ENCODE data around the gene FXYD6. TPM values are rescaled to one million over a fixed set of nuclear protein-coding genes. Genes with fewer than 3 reads are reported as not detected.
A peak's percentile ranks its signal among the peaks of the same experiment; 100 is the strongest.

Gene FXYD6
- total RNA-seq, 4 donors from 2014 or later, result 4.8 to 15.9 (median 9.5) TPM

- no peak for DNase-seq (ENCODE audit: low spot score in 2 of 2)
- no peaks in the 10 kb centered on the region for H3K27me3 ChIP-seq
- WGBS, result 91% methylated on average over 6 of the region's 6 CpGs
Observed at GRCh38 chr11:117849781-117850414, 26.6 kb downstream of the FXYD6 start.

GRCh38 chr11:117843666-117844484, 32.6 kb downstream of the FXYD6 start:
- 24% methylated on average over 9 of the region's 9 CpGs for WGBS
- H3K4me1 ChIP-seq, result peaks cover 4% of the 10 kb centered on the region
- no peak overlapping the region for H3K4me3 ChIP-seq
- H3K9me3 ChIP-seq, result no peaks in the 10 kb centered on the region
- TF ChIP-seq, protein P1, sequence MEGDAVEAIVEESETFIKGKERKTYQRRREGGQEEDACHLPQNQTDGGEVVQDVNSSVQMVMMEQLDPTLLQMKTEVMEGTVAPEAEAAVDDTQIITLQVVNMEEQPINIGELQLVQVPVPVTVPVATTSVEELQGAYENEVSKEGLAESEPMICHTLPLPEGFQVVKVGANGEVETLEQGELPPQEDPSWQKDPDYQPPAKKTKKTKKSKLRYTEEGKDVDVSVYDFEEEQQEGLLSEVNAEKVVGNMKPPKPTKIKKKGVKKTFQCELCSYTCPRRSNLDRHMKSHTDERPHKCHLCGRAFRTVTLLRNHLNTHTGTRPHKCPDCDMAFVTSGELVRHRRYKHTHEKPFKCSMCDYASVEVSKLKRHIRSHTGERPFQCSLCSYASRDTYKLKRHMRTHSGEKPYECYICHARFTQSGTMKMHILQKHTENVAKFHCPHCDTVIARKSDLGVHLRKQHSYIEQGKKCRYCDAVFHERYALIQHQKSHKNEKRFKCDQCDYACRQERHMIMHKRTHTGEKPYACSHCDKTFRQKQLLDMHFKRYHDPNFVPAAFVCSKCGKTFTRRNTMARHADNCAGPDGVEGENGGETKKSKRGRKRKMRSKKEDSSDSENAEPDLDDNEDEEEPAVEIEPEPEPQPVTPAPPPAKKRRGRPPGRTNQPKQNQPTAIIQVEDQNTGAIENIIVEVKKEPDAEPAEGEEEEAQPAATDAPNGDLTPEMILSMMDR (IDR thresholded peaks at IDR 0.05), result peak; percentile 96 to 98
- TF ChIP-seq POLR2AphosphoS5 (IDR thresholded peaks at IDR 0.05), result no peak
- no peak overlapping the region for H3K27ac ChIP-seq
- no peaks in the 10 kb centered on the region for H3K36me3 ChIP-seq
- DNase-seq (ENCODE audit: low spot score in 2 of 2), result peak; percentile 84 to 91
- H3K27me3 ChIP-seq, result no peaks in the 10 kb centered on the region

More at GRCh38 chr11:117849781-117850414, 26.6 kb downstream of the FXYD6 start:
- Histone ChIP-seq H3K9me3 (peaks cover 12% of the 10 kb centered on the region), H3K36me3 (no peaks in the 10 kb centered on the region), H3K4me1 (no peaks in the 10 kb centered on the region), H3K27ac (no peak overlapping the region), H3K4me3 (no peak overlapping the region)
- no peak for TF ChIP-seq EP300 (IDR thresholded peaks at IDR 0.05)
- TF ChIP-seq, protein P1 (IDR thresholded peaks at IDR 0.05), result no peak

DNA sequence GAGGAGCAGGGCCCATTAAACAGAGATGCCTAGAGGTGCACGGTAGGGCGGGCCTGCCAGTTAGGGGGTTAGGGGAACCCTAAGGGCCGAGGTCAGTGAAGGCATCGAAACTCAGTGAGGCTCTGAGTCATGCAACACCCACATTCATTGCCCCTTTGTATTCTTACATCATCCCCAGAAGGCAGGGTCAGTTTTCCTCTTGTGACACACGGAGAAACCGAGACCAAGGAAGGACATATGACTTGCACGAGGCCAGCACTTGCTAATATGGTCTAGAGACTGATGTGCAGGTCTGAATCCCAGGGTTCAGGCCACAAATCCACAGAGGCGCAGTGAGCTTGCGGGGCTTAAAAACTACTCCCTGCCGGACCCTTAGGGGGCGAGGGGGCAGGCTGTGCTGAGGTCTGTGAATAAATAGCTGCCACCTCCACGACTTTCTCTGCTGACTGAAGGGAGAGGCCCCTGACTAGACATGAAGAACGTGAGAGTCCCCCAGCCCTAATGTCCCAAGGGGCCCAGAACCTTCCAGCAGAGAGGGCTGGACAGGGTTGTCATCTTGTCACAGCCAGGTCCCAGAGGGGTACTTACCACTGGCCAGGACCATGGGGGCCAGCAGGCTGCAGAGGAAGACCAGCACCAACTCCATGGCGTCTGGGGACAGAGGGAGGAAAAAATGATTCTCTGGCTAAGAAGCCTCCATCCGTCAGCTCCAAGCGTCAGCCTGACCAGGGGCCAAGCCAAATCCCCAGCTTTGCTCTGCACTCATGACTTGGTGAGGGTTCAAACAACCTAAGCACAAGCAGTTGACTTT, 34.1 kb downstream of the FXYD6 start:
- 90% methylated on average over 14 of the region's 16 CpGs for WGBS
- Histone ChIP-seq H3K36me3 (no peaks in the 10 kb centered on the region), H3K4me1 (peaks cover 4% of the 10 kb centered on the region), H3K27ac (no peak overlapping the region), H3K9me3 (no peaks in the 10 kb centered on the region), H3K4me3 (no peak overlapping the region), H3K27me3 (no peaks in the 10 kb centered on the region)
- DNase-seq (ENCODE audit: low spot score in 2 of 2), result peak; percentile 61 to 69
- TF ChIP-seq POLR2AphosphoS5 (IDR thresholded peaks at IDR 0.05) (no peak), EP300 (IDR thresholded peaks at IDR 0.05) (no peak), POLR2A (IDR thresholded peaks at IDR 0.05) (no peak)
- TF ChIP-seq, protein P1 (IDR thresholded peaks at IDR 0.05), result no peak

GRCh38 chr11:117841551-117842031, 34.9 kb downstream of the FXYD6 start:
- no peak overlapping the region for H3K4me3 ChIP-seq
- DNase-seq (ENCODE audit: low spot score in 2 of 2), result peak; percentile 44 to 47
- no peak overlapping the region for H3K27ac ChIP-seq
- 87% methylated on average over 7 of the region's 7 CpGs for whole genome bisulfite sequencing
- H3K9me3 ChIP-seq, result no peaks in the 10 kb centered on the region
- TF ChIP-seq POLR2A (IDR thresholded peaks at IDR 0.05), result no peak
- TF ChIP-seq, protein P1 (IDR thresholded peaks at IDR 0.05), result no peak
- no peak for TF ChIP-seq EP300 (IDR thresholded peaks at IDR 0.05)
- no peak for TF ChIP-seq POLR2AphosphoS5 (IDR thresholded peaks at IDR 0.05)
- H3K4me1 ChIP-seq, result peaks cover 4% of the 10 kb centered on the region
- H3K36me3 ChIP-seq, result no peaks in the 10 kb centered on the region
- H3K27me3 ChIP-seq, result no peaks in the 10 kb centered on the region
